Measurements from ENCODE around the gene NR3C2. TPM values are rescaled to one million over a fixed set of nuclear protein-coding genes. Genes with fewer than 3 reads are reported as not detected.
"Not testable (repeated sequence)": the region's sequence is repeated elsewhere in the genome, so short reads cannot be mapped to it uniquely, and the experiment has no call there.

Gene NR3C2
- total RNA-seq, 1 experiment from 2014 or later, result not detected

DNA sequence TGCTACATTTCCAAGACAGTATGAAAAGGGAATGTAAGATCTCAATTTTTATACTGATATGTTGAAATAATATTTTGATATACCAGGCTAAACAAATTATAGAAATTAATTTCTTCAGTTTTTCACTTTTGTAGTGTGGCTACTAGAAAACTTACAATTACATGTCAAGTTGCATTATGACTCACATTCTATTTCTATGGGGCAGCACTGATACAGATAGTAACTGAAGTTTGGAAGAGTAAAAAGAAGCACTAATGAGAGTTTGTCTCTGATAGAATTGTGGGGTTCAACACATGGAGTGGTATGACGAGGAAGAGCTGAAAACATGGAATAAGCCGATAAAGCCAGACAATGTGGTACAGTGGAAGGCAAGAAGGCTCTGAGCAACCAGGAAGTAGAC, 95.6 kb downstream of the NR3C2 start:
- no peak for DNase-seq
- Histone ChIP-seq H3K27me3 (no peaks in the 10 kb centered on the region), H3K9me3 (no peaks in the 10 kb centered on the region), H3K4me3 (no peak overlapping the region), H3K36me3 (no peaks in the 10 kb centered on the region)

DNA sequence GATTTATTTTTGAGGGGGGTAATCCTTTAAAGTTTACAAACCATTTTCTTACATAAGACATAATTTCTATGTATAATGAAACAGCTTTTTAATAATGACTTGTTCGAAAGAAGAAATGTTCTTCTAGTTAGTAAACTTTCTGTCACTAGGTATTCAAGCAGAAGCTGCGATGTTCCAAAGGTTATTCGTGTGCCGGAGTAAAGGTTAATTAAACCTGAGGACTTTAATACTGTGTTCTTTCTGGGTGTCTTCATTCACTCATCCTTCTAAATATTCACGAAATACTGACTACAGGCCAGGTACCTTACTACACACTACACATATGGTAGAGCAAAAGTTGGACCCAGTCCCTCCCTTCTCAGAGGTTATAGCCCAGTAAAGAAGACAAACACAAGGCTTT, 96.7 kb downstream of the NR3C2 start:
- Histone ChIP-seq H3K4me3 (no peak overlapping the region), H3K9me3 (no peaks in the 10 kb centered on the region), H3K27me3 (no peaks in the 10 kb centered on the region), H3K36me3 (no peaks in the 10 kb centered on the region)
- DNase-seq, result no peak

GRCh38 chr4:148344941-148345340, 97.3 kb downstream of the NR3C2 start:
- Histone ChIP-seq H3K4me3 (no peak overlapping the region), H3K9me3 (no peaks in the 10 kb centered on the region), H3K27me3 (no peaks in the 10 kb centered on the region), H3K36me3 (no peaks in the 10 kb centered on the region)
- no peak for DNase-seq

GRCh38 chr4:148344352-148344751, 97.9 kb downstream of the NR3C2 start:
- no peaks in the 10 kb centered on the region for H3K27me3 ChIP-seq
- no peaks in the 10 kb centered on the region for H3K9me3 ChIP-seq
- H3K36me3 ChIP-seq, result no peaks in the 10 kb centered on the region
- no peak overlapping the region for H3K4me3 ChIP-seq
- DNase-seq, result no peak

- DNase-seq, result no peak
- Histone ChIP-seq H3K27me3 (no peaks in the 10 kb centered on the region), H3K4me3 (no peak overlapping the region), H3K36me3 (no peaks in the 10 kb centered on the region), H3K9me3 (no peaks in the 10 kb centered on the region)
Observed at GRCh38 chr4:148341980-148342800, 100.0 kb downstream of the NR3C2 start.

DNA sequence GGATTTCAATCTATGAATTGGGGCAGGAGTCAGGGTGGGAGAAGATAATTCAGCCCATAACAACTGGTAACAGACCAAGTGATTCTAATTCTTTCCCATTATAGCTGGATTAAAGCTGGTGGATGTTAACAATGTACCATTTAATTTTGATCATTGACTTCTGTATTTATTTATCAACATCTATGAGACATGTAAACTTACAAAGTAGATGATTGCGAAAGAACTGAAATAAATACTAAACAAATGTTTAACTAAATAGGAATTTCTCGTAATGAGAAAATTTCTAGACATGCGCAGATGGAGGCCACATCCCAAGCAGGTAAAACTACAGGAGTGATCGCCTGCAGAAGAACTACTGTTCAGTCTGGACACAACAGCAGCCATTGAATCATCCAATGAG, 107.1 kb downstream of the NR3C2 start:
- Histone ChIP-seq H3K4me3 (no peak overlapping the region), H3K9me3 (no peaks in the 10 kb centered on the region), H3K36me3 (no peaks in the 10 kb centered on the region), H3K27me3 (no peaks in the 10 kb centered on the region)
- no peak for DNase-seq

DNA sequence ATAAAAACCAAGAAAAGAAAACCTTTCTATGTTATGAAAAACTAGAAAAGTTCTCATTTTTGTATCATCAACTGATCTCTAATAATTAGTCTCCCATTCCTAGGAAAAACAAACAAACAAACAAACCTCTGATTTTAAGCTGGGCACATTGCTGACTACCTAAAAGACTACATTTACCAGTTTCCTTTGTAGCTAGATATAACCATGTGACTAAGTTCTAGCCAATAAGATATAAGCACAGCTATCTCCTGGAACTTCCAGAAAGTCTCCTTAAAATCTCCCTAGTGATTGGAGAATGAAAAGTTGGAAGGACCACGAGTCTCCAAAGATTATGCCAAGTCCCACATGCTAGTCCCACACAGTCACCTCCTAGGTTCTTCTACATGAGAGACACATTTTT, 108.9 kb downstream of the NR3C2 start:
- H3K27me3 ChIP-seq, result no peaks in the 10 kb centered on the region
- DNase-seq, result no peak
- no peaks in the 10 kb centered on the region for H3K9me3 ChIP-seq
- H3K4me3 ChIP-seq, result no peak overlapping the region
- H3K36me3 ChIP-seq, result no peaks in the 10 kb centered on the region

DNA sequence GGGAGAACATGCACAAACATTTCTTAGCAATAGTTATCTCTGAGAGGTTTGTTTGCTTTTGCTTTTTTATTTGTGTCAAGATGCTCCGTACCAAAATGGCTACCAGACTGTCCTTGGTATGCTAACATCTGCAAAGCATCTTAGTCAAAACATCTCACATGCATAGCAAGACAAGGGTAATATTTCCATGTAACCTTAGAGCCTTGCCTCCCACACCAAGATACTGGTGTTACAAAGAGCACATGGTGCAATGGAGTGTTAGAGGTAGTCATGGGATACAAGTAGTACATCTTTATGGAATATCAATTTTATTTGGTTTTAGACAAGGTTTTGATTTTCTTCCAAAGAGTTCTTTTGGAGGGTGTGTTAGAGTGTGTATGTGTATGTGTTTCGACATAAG, 109.7 kb downstream of the NR3C2 start:
- DNase-seq, result no peak
- H3K27me3 ChIP-seq, result no peaks in the 10 kb centered on the region
- no peaks in the 10 kb centered on the region for H3K9me3 ChIP-seq
- H3K4me3 ChIP-seq, result no peak overlapping the region
- H3K36me3 ChIP-seq, result no peaks in the 10 kb centered on the region

- no peak for DNase-seq
- Histone ChIP-seq H3K4me3 (no peak overlapping the region), H3K9me3 (no peaks in the 10 kb centered on the region), H3K27me3 (no peaks in the 10 kb centered on the region), H3K36me3 (no peaks in the 10 kb centered on the region)
Observed at GRCh38 chr4:148330724-148331123, 111.5 kb downstream of the NR3C2 start.

DNA sequence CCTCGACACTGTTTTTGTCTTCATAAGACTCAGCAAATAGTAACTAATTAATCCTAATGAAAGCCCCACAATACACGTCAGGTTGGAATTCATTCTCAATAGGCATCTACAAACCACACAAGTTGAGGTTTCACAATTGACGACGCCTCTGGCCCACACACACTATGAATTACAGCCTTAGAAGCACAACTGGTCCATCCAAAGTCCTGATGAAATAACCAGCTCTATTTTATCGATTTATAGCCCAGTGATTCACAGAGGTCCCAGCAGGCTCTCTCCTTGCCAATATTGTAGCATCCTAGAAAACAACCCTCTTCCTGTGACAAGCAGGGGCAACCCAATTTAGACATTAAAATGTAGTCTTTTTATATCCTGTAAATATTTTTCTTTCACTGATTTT, 112.1 kb downstream of the NR3C2 start:
- no peaks in the 10 kb centered on the region for H3K36me3 ChIP-seq
- H3K4me3 ChIP-seq, result no peak overlapping the region
- H3K27me3 ChIP-seq, result no peaks in the 10 kb centered on the region
- no peaks in the 10 kb centered on the region for H3K9me3 ChIP-seq
- DNase-seq, result no peak

GRCh38 chr4:148329751-148330150, 112.5 kb downstream of the NR3C2 start:
- no peak for DNase-seq
- Histone ChIP-seq H3K27me3 (no peaks in the 10 kb centered on the region), H3K36me3 (no peaks in the 10 kb centered on the region), H3K4me3 (no peak overlapping the region), H3K9me3 (no peaks in the 10 kb centered on the region)

- no peak for DNase-seq
- Histone ChIP-seq H3K27me3 (no peaks in the 10 kb centered on the region), H3K4me3 (no peak overlapping the region), H3K36me3 (no peaks in the 10 kb centered on the region), H3K9me3 (no peaks in the 10 kb centered on the region)
Observed at GRCh38 chr4:148327683-148328082, 114.5 kb downstream of the NR3C2 start.

GRCh38 chr4:148323316-148323715, 118.9 kb downstream of the NR3C2 start:
- not testable (repeated sequence) for H3K9me3 ChIP-seq, DNase-seq, H3K36me3 ChIP-seq, H3K27me3 ChIP-seq, H3K4me3 ChIP-seq

GRCh38 chr4:148315049-148315448, 127.2 kb downstream of the NR3C2 start:
- Histone ChIP-seq H3K9me3 (no peaks in the 10 kb centered on the region), H3K4me3 (no peak overlapping the region)
- DNase-seq, result no peak

DNA sequence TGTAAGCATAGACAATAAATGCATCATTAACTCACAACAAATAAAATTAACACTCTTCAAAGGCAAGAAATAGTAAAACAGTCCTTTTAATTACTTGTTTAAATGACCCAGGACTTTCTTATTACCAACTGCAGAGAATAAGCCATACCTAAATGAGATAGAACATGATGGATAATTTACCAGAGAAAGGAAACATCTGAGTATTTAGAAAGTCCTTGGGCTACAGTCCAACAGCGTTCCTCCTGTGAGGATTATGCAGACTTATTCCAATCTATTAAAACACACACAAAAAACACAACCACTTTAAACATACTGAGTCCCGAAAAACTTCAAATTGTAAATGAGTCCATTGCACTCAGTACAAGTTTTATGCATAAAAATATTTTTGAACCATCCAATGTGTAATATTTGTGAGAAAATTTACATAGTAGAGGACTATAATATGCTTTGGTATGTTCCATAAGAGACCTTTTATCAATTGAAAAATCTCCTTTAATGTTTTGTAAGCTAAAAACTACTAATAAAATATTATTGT, 129.2 kb downstream of the NR3C2 start:
- H3K36me3 ChIP-seq, result no peaks in the 10 kb centered on the region
- no peaks in the 10 kb centered on the region for H3K27me3 ChIP-seq
- H3K9me3 ChIP-seq, result no peaks in the 10 kb centered on the region
- H3K4me3 ChIP-seq, result no peak overlapping the region
- DNase-seq, result no peak

More at GRCh38 chr4:148315049-148315448, 127.2 kb downstream of the NR3C2 start:
- H3K36me3 ChIP-seq, result no peaks in the 10 kb centered on the region
- H3K27me3 ChIP-seq, result no peaks in the 10 kb centered on the region

- Histone ChIP-seq H3K9me3 (no peaks in the 10 kb centered on the region), H3K27me3 (no peaks in the 10 kb centered on the region)
- no peak for DNase-seq
Observed at GRCh38 chr4:148311526-148311925, 130.7 kb downstream of the NR3C2 start.

GRCh38 chr4:148310756-148311155, 131.5 kb downstream of the NR3C2 start:
- H3K9me3 ChIP-seq, result no peaks in the 10 kb centered on the region
- no peak for DNase-seq
- no peaks in the 10 kb centered on the region for H3K36me3 ChIP-seq
- no peak overlapping the region for H3K4me3 ChIP-seq
- H3K27me3 ChIP-seq, result no peaks in the 10 kb centered on the region

More at GRCh38 chr4:148311526-148311925, 130.7 kb downstream of the NR3C2 start:
- Histone ChIP-seq H3K4me3 (no peak overlapping the region), H3K36me3 (no peaks in the 10 kb centered on the region)

GRCh38 chr4:148305751-148306150, 136.5 kb downstream of the NR3C2 start:
- H3K27me3 ChIP-seq, result no peaks in the 10 kb centered on the region
- H3K9me3 ChIP-seq, result no peaks in the 10 kb centered on the region
- no peak overlapping the region for H3K4me3 ChIP-seq
- no peaks in the 10 kb centered on the region for H3K36me3 ChIP-seq
- DNase-seq, result no peak
